K562 (cell line): ENCODE results near the gene ZNF581. TPM values are rescaled to one million over a fixed set of nuclear protein-coding genes. Genes with fewer than 3 reads are reported as not detected.

Source experiments
- ATAC-seq: fragments of 200-7000 bp; cut with Tn5 transposase; 3 replicates; pipeline ENCODE4 v1.9.1; 2020; ENCODE audit warnings: moderate library complexity
- BruUV-seq: library from RNA; stranded (reverse); fragments of 400-500 nt; replicated peaks from 2 replicates; lab custom pipeline; 2021; lab: Mats Ljungman, UMichigan
- CTCF ChIA-PET: fragments of 300-600 bp; formaldehyde crosslinking; extraction: SDS; loops from one replicate; lab custom pipeline; 2021; ENCODE audit warnings: low intra/inter-chr PET ratio; lab: Yijun Ruan, JAX
- POLR2A ChIA-PET: fragments of 300-600, 350-650 bp; sonication (Branson Sonifier 250); formaldehyde crosslinking; extraction: SDS; loops from one replicate; lab custom pipeline; 2021; ENCODE audit warnings: antibody characterized with exemption, inconsistent platforms; lab: Yijun Ruan, JAX
- DNase-seq, 4 experiments: peaks; one replicate each; pipeline versions ENCODE4 v3.0.0 to v3.0.0-alpha.2; 2011 to 2018; ENCODE audit warnings: low spot score in 3 of 4, mixed read lengths in 3 of 4; ENCODE audit errors: extremely low read depth in 1 of 4
- FAIRE-seq: peaks from 2 replicates; lab custom pipeline; 2011; peaks lifted over from hg19 to GRCh38; lab: Jason Lieb, UNC
- H2AFZ ChIP-seq: 2 replicates; pipeline ENCODE4 v1.6.0; 2011; ENCODE audit warnings: low read depth, low read length, control low read depth, inconsistent platforms
- H3K27ac ChIP-seq: fragments of 200-600 bp; 3 replicates; pipeline ENCODE4 v1.8.0; 2011; ENCODE audit warnings: low read depth, mild to moderate bottlenecking, control low read depth, inconsistent platforms, low read length, moderate library complexity, mixed read lengths; ENCODE audit errors: extremely low read depth
- H3K27me3 ChIP-seq, 2 experiments: fragments of 300-600 bp in 1 of 2; 2 replicates in 1 of 2; 3 replicates in 1 of 2; pipeline versions ENCODE4 v1.6.0 to v1.8.0; 2011; ENCODE audit warnings: inconsistent platforms in 2 of 2, low read length in 2 of 2, mild to moderate bottlenecking in 1 of 2, mixed read lengths in 1 of 2, moderate library complexity in 1 of 2; ENCODE audit not compliant: control insufficient read depth in 2 of 2, insufficient read depth in 2 of 2
- H3K36me3 ChIP-seq: fragments of 300-600 bp; 3 replicates; pipeline ENCODE4 v1.8.0; 2011; ENCODE audit warnings: mild to moderate bottlenecking, low read length, inconsistent platforms; ENCODE audit not compliant: control insufficient read depth, insufficient read depth
- H3K4me1 ChIP-seq, 2 experiments: fragments of 200-600 bp in 1 of 2; replicated peaks in 1 of 2; 2 replicates in 1 of 2; 3 replicates in 1 of 2; pipeline versions ENCODE4 v1.5.1 to v1.8.0; 2011; ENCODE audit warnings: inconsistent platforms in 2 of 2, low read length in 2 of 2, mild to moderate bottlenecking in 1 of 2, mixed read lengths in 1 of 2, moderate library complexity in 1 of 2; ENCODE audit not compliant: control insufficient read depth in 2 of 2, insufficient read depth in 2 of 2
- H3K4me2 ChIP-seq: 2 replicates; pipeline ENCODE4 v1.6.1; 2011; ENCODE audit warnings: low read length, control low read depth, inconsistent platforms, mixed read lengths; ENCODE audit not compliant: insufficient read depth
- H3K4me3 ChIP-seq: fragments of 200-600 bp; sonication (generic), shearing (Covaris generic); 2 replicates; pipeline ENCODE4 v1.5.1; 2016; ENCODE audit warnings: control low read depth, inconsistent platforms
- H3K79me2 ChIP-seq: fragments of 200-600 bp; 3 replicates; pipeline ENCODE4 v1.8.0; 2011; ENCODE audit warnings: low read length, inconsistent platforms; ENCODE audit not compliant: control insufficient read depth, insufficient read depth
- H3K9ac ChIP-seq, 2 experiments: 2 replicates each; pipeline versions ENCODE4 v1.6.0 to v1.6.1; 2011; ENCODE audit warnings: low read depth in 2 of 2, low read length in 2 of 2, control low read depth in 1 of 2, inconsistent platforms in 1 of 2, mild to moderate bottlenecking in 1 of 2, mixed read lengths in 1 of 2; ENCODE audit not compliant: insufficient read depth in 1 of 2
- H3K9me1 ChIP-seq: one replicate; pipeline ENCODE4 v1.6.0; 2011; ENCODE audit warnings: inconsistent platforms, mild to moderate bottlenecking, low read length, moderate library complexity; ENCODE audit not compliant: control insufficient read depth, insufficient read depth
- H3K9me3 ChIP-seq: replicated peaks from 2 replicates; pipeline ENCODE4 v1.5.1; 2011; ENCODE audit warnings: low read depth, low read length, inconsistent platforms; ENCODE audit not compliant: control insufficient read depth, insufficient read depth
- H4K20me1 ChIP-seq: replicated peaks from 2 replicates; pipeline ENCODE4 v1.6.1; 2011; ENCODE audit warnings: low read length, inconsistent platforms, mixed read lengths; ENCODE audit not compliant: control insufficient read depth, insufficient read depth
- CHD1 ChIP-seq: fragments of 200-600 bp; sonication (generic); IDR thresholded peaks from one replicate; pipeline ENCODE4 v1.6.1; 2012; ENCODE audit warnings: mild to moderate bottlenecking, moderate library complexity, low read length, inconsistent platforms
- CHD2 ChIP-seq: IDR thresholded peaks from 2 replicates; pipeline ENCODE4 v1.6.1; 2011; ENCODE audit warnings: low read depth, low read length
- CSDE1 ChIP-seq, 2 experiments: fragments of 450-650 bp; IDR thresholded peaks; 2 replicates each; pipeline ENCODE4 v1.6.1; 2016; ENCODE audit warnings: mild to moderate bottlenecking in 1 of 2
- GATA2 ChIP-seq: sonication (generic); formaldehyde crosslinking; IDR thresholded peaks from 2 replicates; pipeline ENCODE4 v1.4.0; 2020; ENCODE audit warnings: mild to moderate bottlenecking, missing genetic modification reagents
- HNRNPLL ChIP-seq: fragments of 200-400 bp; formaldehyde crosslinking; IDR thresholded peaks from 2 replicates; pipeline ENCODE4 v1.6.1; 2017; ENCODE audit warnings: low read length, low read depth, mild to moderate bottlenecking; ENCODE audit not compliant: poor library complexity, severe bottlenecking
- KDM1A ChIP-seq, 2 experiments: fragments of 450-650 bp; IDR thresholded peaks; 2 replicates each; pipeline ENCODE4 v1.6.1; 2016; ENCODE audit warnings: mild to moderate bottlenecking in 2 of 2
- LCOR ChIP-seq: sonication (generic); formaldehyde crosslinking; IDR thresholded peaks from 2 replicates; pipeline ENCODE4 v1.8.0; 2022; ENCODE audit warnings: mild to moderate bottlenecking, missing genetic modification reagents
- MCM7 ChIP-seq, 2 experiments: fragments of 450-650 bp; IDR thresholded peaks; 2 replicates each; pipeline ENCODE4 v1.6.1; 2016 to 2018
- MEF2A ChIP-seq: IDR thresholded peaks from 2 replicates; pipeline ENCODE4 v1.6.1; 2011; ENCODE audit warnings: low read depth, mild to moderate bottlenecking, low read length, moderate library complexity; ENCODE audit not compliant: control insufficient read depth
- NFE2 ChIP-seq: IDR thresholded peaks from 2 replicates; pipeline ENCODE4 v1.6.1; 2014; ENCODE audit warnings: antibody characterized with exemption, low read depth
- NR3C1 ChIP-seq: sonication (generic); formaldehyde crosslinking; IDR thresholded peaks from 2 replicates; pipeline ENCODE4 v1.8.1; 2022; ENCODE audit warnings: missing genetic modification reagents
- RAD51 ChIP-seq: fragments of 450-650 bp; IDR thresholded peaks from 2 replicates; pipeline ENCODE4 v1.7.1; 2016; ENCODE audit warnings: low read depth, mild to moderate bottlenecking, borderline replicate concordance
- SMARCE1 ChIP-seq: fragments of 450-650 bp; IDR thresholded peaks from 2 replicates; pipeline ENCODE4 v1.7.1; 2016; ENCODE audit warnings: mild to moderate bottlenecking
- U2AF1 ChIP-seq: fragments of 200-400 bp; formaldehyde crosslinking; optimal IDR thresholded peaks from 2 replicates; pipeline ENCODE3; 2017; ENCODE audit warnings: mild to moderate bottlenecking, low read depth, low read length, moderate library complexity
- YBX1 ChIP-seq: fragments of 450-650 bp; IDR thresholded peaks from 2 replicates; pipeline ENCODE4 v1.7.1; 2016; ENCODE audit warnings: mild to moderate bottlenecking
- ZKSCAN3 ChIP-seq: fragments of 250-450 bp; sonication (Bioruptor Pico); IDR thresholded peaks from 2 replicates; pipeline ENCODE4 v1.4.0; 2020
- ZNF232 ChIP-seq: sonication (generic); formaldehyde crosslinking; IDR thresholded peaks from 2 replicates; pipeline ENCODE4 v1.8.0; 2022; ENCODE audit warnings: mild to moderate bottlenecking, missing genetic modification reagents
- ZNF274 ChIP-seq: IDR thresholded peaks from 2 replicates; pipeline ENCODE4 v1.6.1; 2011; ENCODE audit warnings: low read depth, mild to moderate bottlenecking, low read length, moderate library complexity, borderline replicate concordance
- ZNF778 ChIP-seq: fragments of 450-650 bp; formaldehyde crosslinking; IDR thresholded peaks from 2 replicates; pipeline ENCODE4 v1.4.0; 2020; ENCODE audit warnings: mild to moderate bottlenecking, moderate library complexity
- WGBS: fragments of 100-300 bp; shearing (Covaris generic); methylation state at CpG from one replicate; pipeline ENCODE4 v1.1.6; 2016; ENCODE audit warnings: low coverage, mixed read lengths; ENCODE audit not compliant: insufficient coverage; ENCODE audit errors: missing lambda C conversion rate; 5-methylcytosine and 5-hydroxymethylcytosine counted together
- in situ Hi-C: fragments of 300-500 bp; cut with MboI; formaldehyde crosslinking; loops from 4 replicates; pipeline ENCODE4 v1.15.0; 2018; ENCODE audit warnings: inconsistent platforms, mixed read lengths
- intact Hi-C: fragments of 100-400 bp; cut with micrococcal nuclease; formaldehyde crosslinking; loops from 2 replicates; pipeline ENCODE4 v1.14.2; 2022
- polyA plus RNA-seq, 8 experiments: library from polyadenylated mRNA; depleted of rRNA in 4 of 8; stranded (reverse) in 5 of 8; unstranded in 3 of 8; fragments of >200 nt; fragmentation: Nextera tagmentation in 2 of 8; fragmentation: Illumina TruSeq in 1 of 8; extraction: Ambion mirVana in 2 of 8; extraction: Trizol in 1 of 8; gene quantifications; 2 replicates each; pipeline versions ENCODE4 v1.2.1 to v1.2.3, GENCODE V29; 2011 to 2014; ENCODE audit warnings: inconsistent platforms in 1 of 8, missing spikeins in 1 of 8
- total RNA-seq, 7 experiments: library from RNA; depleted of rRNA in 6 of 7; stranded (reverse); fragments of >200 nt in 6 of 7; fragmentation: Illumina TruSeq in 2 of 7; extraction: Trizol in 2 of 7; gene quantifications; 2 replicates each; pipeline versions ENCODE4 v1.2.1 to v1.2.3, GENCODE V29; 2011 to 2021; ENCODE audit warnings: low replicate concordance in 1 of 7
- TF ChIP-seq, protein P1 (sequence below): sonication (generic); IDR thresholded peaks from 2 replicates; pipeline ENCODE4 v1.6.1; 2016
- TF ChIP-seq, protein P2 (sequence below): fragments of 450-650 bp; formaldehyde crosslinking; IDR thresholded peaks from 2 replicates; pipeline ENCODE4 v1.4.0; 2020; ENCODE audit warnings: mild to moderate bottlenecking, moderate library complexity

The ZNF581 gene
- total and polyA plus RNA-seq, 9 of the 15 experiments (the other 6 are each of a cell fraction or from before 2014, with no cell fraction given): 2.4 to 39.4 (median 15.4) TPM

DNA sequence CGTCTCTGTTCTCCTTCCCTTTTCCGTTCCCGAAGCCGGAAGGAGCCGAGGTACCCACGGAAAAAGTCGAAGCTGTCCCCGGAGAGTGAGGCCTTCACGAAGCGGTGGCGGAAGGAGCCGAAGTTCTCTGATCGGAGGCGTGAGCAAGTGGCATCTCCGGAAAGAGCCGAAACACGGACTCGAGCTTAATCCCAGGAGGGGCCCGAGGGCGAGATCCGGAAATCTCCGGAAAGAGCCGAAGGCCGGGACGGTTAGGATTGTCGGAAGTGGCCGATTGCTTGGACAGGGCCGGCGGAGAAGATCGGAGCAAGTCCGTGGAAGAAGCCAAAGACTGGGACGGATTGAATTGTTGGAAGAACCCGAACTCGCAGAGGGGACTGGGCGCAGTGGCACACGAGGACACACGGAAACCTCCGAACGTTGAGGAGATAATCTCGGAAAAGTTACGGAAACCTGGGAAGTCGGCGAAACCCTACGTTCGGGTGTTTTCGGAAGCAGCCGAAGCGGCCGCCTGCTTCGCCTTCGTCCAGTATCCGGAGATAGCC, 10.9 kb downstream of the ZNF581 start (continued):
- TF ChIP-seq U2AF1: no peak
- no peak for TF ChIP-seq CHD1
- TF ChIP-seq NFE2: no peak
- TF ChIP-seq RAD51: no peak
- no peak for TF ChIP-seq MEF2A

DNA sequence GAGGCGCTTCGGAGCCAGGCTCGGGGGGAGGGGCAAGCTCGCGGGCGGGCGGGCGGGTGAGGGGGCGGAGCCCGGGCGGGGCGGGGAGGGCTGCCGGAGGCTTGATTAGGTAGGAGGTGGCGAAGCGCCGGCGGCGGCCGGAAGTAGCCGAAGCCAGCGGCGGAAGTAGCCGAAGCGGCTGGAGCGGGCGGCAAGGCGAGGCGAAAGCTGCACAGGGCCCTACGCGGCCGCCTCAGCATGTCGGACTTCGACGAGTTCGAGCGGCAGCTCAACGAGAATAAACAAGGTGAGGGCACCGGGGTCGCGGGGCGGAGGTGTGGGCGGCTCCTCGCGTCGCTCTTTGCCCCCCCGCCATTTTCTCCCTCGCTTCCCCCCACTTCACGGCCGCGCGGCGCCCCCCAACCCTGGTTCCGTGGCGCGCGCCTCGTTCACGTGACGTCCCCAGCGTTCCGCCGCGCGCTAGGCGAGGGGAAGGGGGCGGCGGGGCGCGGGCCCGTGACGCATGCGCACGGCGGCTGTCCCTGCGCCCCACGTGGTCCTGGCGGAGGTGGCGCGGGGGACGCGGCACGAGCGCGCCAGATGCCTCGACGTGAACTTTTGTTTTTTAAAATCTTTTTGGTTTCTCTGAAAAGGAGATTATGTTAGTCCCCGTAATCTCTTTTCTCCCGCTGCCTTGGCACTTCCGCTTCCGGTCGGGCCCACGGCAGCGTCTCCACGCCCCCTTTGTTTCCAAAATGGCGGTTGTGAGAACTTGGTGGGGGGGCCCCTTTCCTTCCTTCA, 11.6 kb downstream of the ZNF581 start, which contains the start of gene U2AF2:
Gene U2AF2, plus strand, starts transcription at position 168 of the 780 bp plus-strand sequence. Its CDS starts 70 bp downstream, at position 238.
- H3K4me1 ChIP-seq: peaks cover 20 to 58% of the 10 kb centered on the region in 2 experiments; a peak in 4 of 5 replicates
- ChIA-PET POLR2A (interaction anchor here (0.6 to 1.6 kb wide), 23 partner anchors 9 to 514 kb away, joined by 3 to 11 read pairs (median 3); partner anchors contain the start of genes FIZ1, NAT14, UBE2S and ZNF581), CTCF (interaction anchor here (1.9 to 2.8 kb wide), 2 partner anchors 14 to 23 kb away, joined by 5 to 27 read pairs; partner anchors contain the start of gene ZNF580)
- no TSS peak for BruUV-seq
- H3K9me1 ChIP-seq: peaks cover 6% of the 10 kb centered on the region
- no peaks in the 10 kb centered on the region for H3K27me3 ChIP-seq
- peak within 1 kb of the TSS; percentile 99 for H3K9ac ChIP-seq
- no peaks in the 10 kb centered on the region for H3K9me3 ChIP-seq
- H2AFZ ChIP-seq: peak within 1 kb of the TSS; percentile 97
- H3K4me2 ChIP-seq: peak within 1 kb of the TSS; percentile 99
- in situ Hi-C loops (no loop called here), intact Hi-C loops (no loop called here)
- ATAC-seq (peak; percentile 77), DNase-seq (peak; percentile 87 to 96 (median 92)), FAIRE-seq (peak; percentile 71)
- H3K27ac ChIP-seq: peak within 1 kb of the TSS; percentile 100
- H4K20me1 ChIP-seq: peaks cover 40% of the 10 kb centered on the region
- WGBS: under 1% methylated on average over 71 of the region's 95 CpGs
- H3K36me3 ChIP-seq: peaks cover 67% of the 10 kb centered on the region
- H3K4me3 ChIP-seq: peak within 1 kb of the TSS; percentile 70
- H3K79me2 ChIP-seq: peaks cover 54% of the 10 kb centered on the region
- TF ChIP-seq MCM7 (IDR thresholded peaks at IDR 0.05) (no peak), GATA2 (no peak), ZNF274 (no peak), YBX1 (no peak), LCOR (CRISPR knock-in tag) (peak; percentile 14), KDM1A (IDR thresholded peaks at IDR 0.05) (no peak), HNRNPLL (peak; percentile 14), ZNF778 (CRISPR knock-in tag) (no peak), ZKSCAN3 (CRISPR knock-in tag) (no peak), ZNF232 (CRISPR knock-in tag) (no peak), CSDE1 (IDR thresholded peaks at IDR 0.05) (no peak), CHD2 (0 out of 2 replicates have a peak, but pooled peaks have one; percentile 12), SMARCE1 (no peak), NR3C1 (peak; percentile 88; the same call in 1 of the 2 replicates)
- TF ChIP-seq, protein P1, sequence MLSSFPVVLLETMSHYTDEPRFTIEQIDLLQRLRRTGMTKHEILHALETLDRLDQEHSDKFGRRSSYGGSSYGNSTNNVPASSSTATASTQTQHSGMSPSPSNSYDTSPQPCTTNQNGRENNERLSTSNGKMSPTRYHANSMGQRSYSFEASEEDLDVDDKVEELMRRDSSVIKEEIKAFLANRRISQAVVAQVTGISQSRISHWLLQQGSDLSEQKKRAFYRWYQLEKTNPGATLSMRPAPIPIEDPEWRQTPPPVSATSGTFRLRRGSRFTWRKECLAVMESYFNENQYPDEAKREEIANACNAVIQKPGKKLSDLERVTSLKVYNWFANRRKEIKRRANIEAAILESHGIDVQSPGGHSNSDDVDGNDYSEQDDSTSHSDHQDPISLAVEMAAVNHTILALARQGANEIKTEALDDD: no peak
- TF ChIP-seq, protein P2, sequence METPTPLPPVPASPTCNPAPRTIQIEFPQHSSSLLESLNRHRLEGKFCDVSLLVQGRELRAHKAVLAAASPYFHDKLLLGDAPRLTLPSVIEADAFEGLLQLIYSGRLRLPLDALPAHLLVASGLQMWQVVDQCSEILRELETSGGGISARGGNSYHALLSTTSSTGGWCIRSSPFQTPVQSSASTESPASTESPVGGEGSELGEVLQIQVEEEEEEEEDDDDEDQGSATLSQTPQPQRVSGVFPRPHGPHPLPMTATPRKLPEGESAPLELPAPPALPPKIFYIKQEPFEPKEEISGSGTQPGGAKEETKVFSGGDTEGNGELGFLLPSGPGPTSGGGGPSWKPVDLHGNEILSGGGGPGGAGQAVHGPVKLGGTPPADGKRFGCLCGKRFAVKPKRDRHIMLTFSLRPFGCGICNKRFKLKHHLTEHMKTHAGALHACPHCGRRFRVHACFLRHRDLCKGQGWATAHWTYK: peak; percentile 82; the same call in 1 of the 2 replicates
